HepG2 (cell line): Measurements from ENCODE around the gene ARSB. TPM values are rescaled to one million over a fixed set of nuclear protein-coding genes. Genes with fewer than 3 reads are reported as not detected.
A peak's percentile ranks its signal among the peaks of the same experiment; 100 is the strongest.

ENCODE experiments used
- MAFF ChIP-seq: IDR thresholded peaks from 2 replicates; pipeline ENCODE4 v1.6.1; 2011; ENCODE audit warnings: low read depth, low read length, improper control_type of control experiment
- MIER2 ChIP-seq: IDR thresholded peaks from 2 replicates; pipeline ENCODE4 v1.6.1; 2016; ENCODE audit warnings: missing biosample characterization, missing genetic modification reagents
- POLR2AphosphoS2 ChIP-seq: IDR thresholded peaks from 2 replicates; pipeline ENCODE4 v1.6.1; 2011; ENCODE audit warnings: low read depth, low read length, improper control_type of control experiment
- PPARG ChIP-seq: conservative IDR thresholded peaks from 2 replicates; pipeline ENCODE4 v1.6.1; 2016; ENCODE audit warnings: missing biosample characterization, missing genetic modification reagents
- RBM22 ChIP-seq: fragments of 200-400 bp; formaldehyde crosslinking; optimal IDR thresholded peaks from 2 replicates; pipeline ENCODE3; 2017; ENCODE audit warnings: mild to moderate bottlenecking, low read length, moderate library complexity
- SATB2 ChIP-seq: sonication (generic); formaldehyde crosslinking; IDR thresholded peaks from 2 replicates; pipeline ENCODE4 v1.5.0; 2020; ENCODE audit warnings: missing genetic modification reagents
- ZFP1 ChIP-seq: IDR thresholded peaks from 2 replicates; pipeline ENCODE4 v1.6.1; 2016
- ZFP90 ChIP-seq: sonication (generic); formaldehyde crosslinking; IDR thresholded peaks from 2 replicates; pipeline ENCODE4 v1.8.0; 2022; ENCODE audit warnings: missing genetic modification reagents, mild to moderate bottlenecking, inconsistent platforms, borderline replicate concordance
- ZNF335 ChIP-seq: sonication (generic); formaldehyde crosslinking; IDR thresholded peaks from 2 replicates; pipeline ENCODE4 v1.4.0; 2020; ENCODE audit warnings: missing genetic modification reagents
- ZNF563 ChIP-seq: sonication (generic); formaldehyde crosslinking; IDR thresholded peaks from 2 replicates; pipeline ENCODE4 v1.8.0; 2022; ENCODE audit warnings: mild to moderate bottlenecking, moderate library complexity, missing genetic modification reagents
- ZNF564 ChIP-seq: sonication (generic); formaldehyde crosslinking; IDR thresholded peaks from 2 replicates; pipeline ENCODE4 v1.8.1; 2023; ENCODE audit warnings: mild to moderate bottlenecking, missing genetic modification reagents
- ZNF709 ChIP-seq: sonication (generic); formaldehyde crosslinking; IDR thresholded peaks from 2 replicates; pipeline ENCODE4 v1.5.0; 2020; ENCODE audit warnings: mild to moderate bottlenecking, missing genetic modification reagents
- ZNF766 ChIP-seq: sonication (generic); formaldehyde crosslinking; IDR thresholded peaks from 2 replicates; pipeline ENCODE4 v1.5.0; 2020; ENCODE audit warnings: missing genetic modification reagents, borderline replicate concordance
- ZNF782 ChIP-seq: sonication (generic); formaldehyde crosslinking; IDR thresholded peaks from 2 replicates; pipeline ENCODE4 v1.4.0; 2020; ENCODE audit warnings: missing genetic modification reagents, mild to moderate bottlenecking, borderline replicate concordance
- ZSCAN31 ChIP-seq: sonication (generic); formaldehyde crosslinking; IDR thresholded peaks from 2 replicates; pipeline ENCODE4 v1.5.0; 2020; ENCODE audit warnings: low read depth, mild to moderate bottlenecking, missing genetic modification reagents
- polyA plus RNA-seq, 8 experiments: library from polyadenylated mRNA; depleted of rRNA in 3 of 8; stranded (reverse) in 7 of 8; unstranded in 1 of 8; fragments of >200 nt; fragmentation: Illumina TruSeq in 4 of 8; extraction: Trizol in 4 of 8; gene quantifications; 2 replicates each; pipeline versions ENCODE4 v1.2.1 to v1.2.3, GENCODE V29; 2011 to 2016; ENCODE audit warnings: low read depth in 4 of 8, missing spikeins in 1 of 8, mixed read lengths in 1 of 8; ENCODE audit not compliant: insufficient read depth in 1 of 8
- total RNA-seq, 5 experiments: library from RNA; depleted of rRNA; stranded (reverse); fragments of >200 nt; fragmentation: Illumina TruSeq; extraction: Trizol; gene quantifications; 2 replicates each; pipeline ENCODE4 v1.2.3, GENCODE V29; 2016; ENCODE audit warnings: low read depth in 1 of 5
- TF ChIP-seq, protein P1 (sequence below): sonication (generic); formaldehyde crosslinking; IDR thresholded peaks from 2 replicates; pipeline ENCODE4 v1.9.0; 2021; ENCODE audit warnings: missing genetic modification reagents, borderline replicate concordance
- TF ChIP-seq, protein P2 (sequence below): sonication (generic); formaldehyde crosslinking; IDR thresholded peaks from 2 replicates; pipeline ENCODE4 v1.5.0; 2020; ENCODE audit warnings: mild to moderate bottlenecking, missing genetic modification reagents

ARSB gene
- total and polyA plus RNA-seq, 2 of the 13 experiments (the other 11 are each of a cell fraction or from before 2014, with no cell fraction given), result 52.6 to 66.4 TPM

DNA sequence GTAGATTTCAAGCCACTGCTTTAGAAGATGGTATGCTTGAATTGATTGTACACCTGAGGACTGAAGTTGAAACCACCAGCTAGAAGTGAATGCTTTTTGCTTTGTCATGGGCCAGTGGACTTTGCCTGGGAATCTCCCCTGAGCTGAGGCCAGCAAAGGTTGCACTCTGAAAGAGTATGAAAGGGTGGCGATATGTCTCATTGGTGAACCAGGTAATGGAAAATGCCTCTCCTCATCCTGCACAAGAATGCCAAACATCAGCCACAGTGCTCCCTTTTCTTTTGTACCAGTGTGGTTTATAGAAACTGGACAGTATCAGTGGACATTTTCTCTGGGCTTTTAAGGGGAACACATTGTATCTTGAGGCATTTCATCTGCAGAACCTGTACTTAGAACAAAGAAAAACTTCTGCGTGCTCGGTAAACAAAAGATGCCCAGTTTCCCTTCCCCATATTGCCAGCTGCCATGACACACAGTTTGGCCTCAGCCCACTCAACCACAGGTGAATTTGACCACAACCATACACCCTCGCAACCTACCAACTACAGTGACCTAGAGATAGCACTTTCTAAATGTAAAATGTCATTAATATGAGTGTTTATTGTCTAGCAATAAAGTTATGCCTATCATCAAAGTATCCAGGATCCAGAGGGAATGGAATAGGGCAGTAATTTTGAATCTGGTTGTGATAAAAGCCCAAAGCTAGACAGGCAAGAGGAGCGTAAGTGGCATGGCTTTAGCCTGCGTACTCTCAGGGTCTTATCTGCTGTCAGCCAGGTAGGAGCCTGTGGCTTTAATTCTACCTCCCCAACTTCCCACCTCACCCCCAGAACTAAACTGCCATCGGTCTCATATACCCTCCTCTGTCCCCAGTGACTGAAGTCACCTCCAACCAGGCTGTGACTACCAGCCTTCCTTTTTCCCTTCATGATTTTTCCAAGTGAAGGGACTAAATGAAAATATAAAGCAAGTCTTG lies 257.0 kb downstream of the ARSB start (continued):
- TF ChIP-seq, protein P1, sequence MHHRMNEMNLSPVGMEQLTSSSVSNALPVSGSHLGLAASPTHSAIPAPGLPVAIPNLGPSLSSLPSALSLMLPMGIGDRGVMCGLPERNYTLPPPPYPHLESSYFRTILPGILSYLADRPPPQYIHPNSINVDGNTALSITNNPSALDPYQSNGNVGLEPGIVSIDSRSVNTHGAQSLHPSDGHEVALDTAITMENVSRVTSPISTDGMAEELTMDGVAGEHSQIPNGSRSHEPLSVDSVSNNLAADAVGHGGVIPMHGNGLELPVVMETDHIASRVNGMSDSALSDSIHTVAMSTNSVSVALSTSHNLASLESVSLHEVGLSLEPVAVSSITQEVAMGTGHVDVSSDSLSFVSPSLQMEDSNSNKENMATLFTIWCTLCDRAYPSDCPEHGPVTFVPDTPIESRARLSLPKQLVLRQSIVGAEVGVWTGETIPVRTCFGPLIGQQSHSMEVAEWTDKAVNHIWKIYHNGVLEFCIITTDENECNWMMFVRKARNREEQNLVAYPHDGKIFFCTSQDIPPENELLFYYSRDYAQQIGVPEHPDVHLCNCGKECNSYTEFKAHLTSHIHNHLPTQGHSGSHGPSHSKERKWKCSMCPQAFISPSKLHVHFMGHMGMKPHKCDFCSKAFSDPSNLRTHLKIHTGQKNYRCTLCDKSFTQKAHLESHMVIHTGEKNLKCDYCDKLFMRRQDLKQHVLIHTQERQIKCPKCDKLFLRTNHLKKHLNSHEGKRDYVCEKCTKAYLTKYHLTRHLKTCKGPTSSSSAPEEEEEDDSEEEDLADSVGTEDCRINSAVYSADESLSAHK, result no peak
- TF ChIP-seq ZNF563 (CRISPR knock-in tag), result no peak
- peak; percentile 89 for TF ChIP-seq MAFF
- no peak for TF ChIP-seq ZFP90 (CRISPR knock-in tag)
- no peak for TF ChIP-seq ZNF564 (CRISPR knock-in tag)
- 0 out of 2 replicates have a peak, but pooled peaks have one; percentile 50 for TF ChIP-seq ZFP1
- no peak for TF ChIP-seq ZSCAN31 (CRISPR knock-in tag)
- no peak for TF ChIP-seq RBM22
- no peak for TF ChIP-seq ZNF766 (CRISPR knock-in tag)
- TF ChIP-seq ZNF709, result no peak
- no peak for TF ChIP-seq ZNF335 (CRISPR knock-in tag)
- peak; percentile 30; the same call in 1 of the 2 replicates for TF ChIP-seq MIER2 (CRISPR knock-in tag)
- TF ChIP-seq ZNF782 (CRISPR knock-in tag), result no peak
- no peak for TF ChIP-seq SATB2 (CRISPR knock-in tag)
- no peak for TF ChIP-seq POLR2AphosphoS2
- TF ChIP-seq, protein P2, sequence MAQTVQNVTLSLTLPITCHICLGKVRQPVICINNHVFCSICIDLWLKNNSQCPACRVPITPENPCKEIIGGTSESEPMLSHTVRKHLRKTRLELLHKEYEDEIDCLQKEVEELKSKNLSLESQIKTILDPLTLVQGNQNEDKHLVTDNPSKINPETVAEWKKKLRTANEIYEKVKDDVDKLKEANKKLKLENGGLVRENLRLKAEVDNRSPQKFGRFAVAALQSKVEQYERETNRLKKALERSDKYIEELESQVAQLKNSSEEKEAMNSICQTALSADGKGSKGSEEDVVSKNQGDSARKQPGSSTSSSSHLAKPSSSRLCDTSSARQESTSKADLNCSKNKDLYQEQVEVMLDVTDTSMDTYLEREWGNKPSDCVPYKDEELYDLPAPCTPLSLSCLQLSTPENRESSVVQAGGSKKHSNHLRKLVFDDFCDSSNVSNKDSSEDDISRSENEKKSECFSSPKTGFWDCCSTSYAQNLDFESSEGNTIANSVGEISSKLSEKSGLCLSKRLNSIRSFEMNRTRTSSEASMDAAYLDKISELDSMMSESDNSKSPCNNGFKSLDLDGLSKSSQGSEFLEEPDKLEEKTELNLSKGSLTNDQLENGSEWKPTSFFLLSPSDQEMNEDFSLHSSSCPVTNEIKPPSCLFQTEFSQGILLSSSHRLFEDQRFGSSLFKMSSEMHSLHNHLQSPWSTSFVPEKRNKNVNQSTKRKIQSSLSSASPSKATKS (CRISPR knock-in tag), result no peak
- TF ChIP-seq PPARG (CRISPR knock-in tag), result 0 out of 2 replicates have a peak, but pooled peaks have one; percentile 31
